Skin epidermis (tissue), 12 donors: ENCODE results near the gene HSDL2.
A peak's percentile ranks its signal among the peaks of the same experiment; 100 is the strongest.

Source experiments
- H3K27ac ChIP-seq, 21 experiments: fragments of 200-600 bp; sonication (generic) in 11 of 21; one replicate each; pipeline ENCODE4 v1.5.0; 2020; ENCODE audit warnings: mild to moderate bottlenecking in 3 of 21, inconsistent platforms in 2 of 21, moderate library complexity in 2 of 21
- H3K4me3 ChIP-seq, 7 experiments: fragments of 200-600 bp; sonication (generic) in 2 of 7; one replicate each; pipeline ENCODE4 v1.5.0; 2020; ENCODE audit warnings: inconsistent platforms in 2 of 7, mild to moderate bottlenecking in 2 of 7, moderate library complexity in 1 of 7

HSDL2 gene

DNA sequence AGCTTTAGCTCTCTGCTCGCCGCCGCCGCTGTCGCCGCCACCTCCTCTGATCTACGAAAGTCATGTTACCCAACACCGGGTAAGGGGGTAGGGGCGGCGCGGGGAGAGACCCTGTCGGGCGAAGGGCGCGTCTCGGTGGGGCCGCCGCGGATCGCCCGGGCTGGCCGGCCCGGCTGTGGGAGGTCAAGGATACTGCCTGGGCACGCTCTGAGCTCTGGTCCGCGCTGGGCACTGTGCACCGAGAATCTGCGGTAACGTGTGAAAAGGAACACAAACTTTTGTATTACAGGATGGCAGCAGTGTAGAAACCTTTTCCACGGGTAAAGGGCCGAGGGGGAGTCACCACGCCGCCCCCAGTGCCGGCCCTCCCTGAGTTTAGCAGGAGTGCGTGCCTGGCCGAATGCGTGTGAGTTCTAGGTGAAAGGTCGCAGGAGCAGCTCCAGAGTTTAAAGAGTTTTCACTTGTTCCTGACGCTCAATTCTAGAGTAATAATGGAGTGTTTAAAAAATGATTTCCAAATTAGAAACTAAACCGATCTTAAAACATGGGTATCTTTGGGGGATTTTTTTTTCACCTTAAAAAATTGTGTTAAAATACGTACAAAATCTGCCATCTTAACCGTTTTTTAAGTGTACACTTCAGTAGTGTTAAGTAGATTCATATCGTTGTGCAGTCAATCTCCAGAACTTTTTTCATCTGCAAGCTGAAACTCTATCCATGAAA is at the start of gene HSDL2:
HSDL2 (plus strand) TSS at position 7 of the 723 bp plus-strand sequence; CDS start at position 63, 56 bp downstream.
- Histone ChIP-seq H3K27ac (peak within 1 kb of the TSS; percentile 76 to 98 (median 94)), H3K4me3 (peak within 1 kb of the TSS; percentile 58 to 91 (median 70))

DNA sequence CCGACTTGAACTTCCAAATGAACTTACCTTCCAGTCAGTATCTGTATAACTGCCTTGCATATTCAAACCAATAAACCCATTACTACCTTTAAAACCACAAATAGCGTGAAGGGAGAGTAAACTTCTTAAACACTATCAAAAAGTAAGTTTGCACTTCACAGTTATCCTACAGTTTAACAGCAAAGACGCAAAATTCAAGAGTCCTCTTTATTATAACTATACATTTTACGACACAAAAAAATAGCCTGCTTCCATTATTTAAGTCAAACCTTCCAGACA is 48.3 kb upstream of the HSDL2 start:
- Histone ChIP-seq H3K27ac (peak overlapping the region in 8 of 21 experiments; percentile 18 to 100 (median 52)), H3K4me3 (peak overlapping the region in 6 of 7 experiments; percentile 81 to 100 (median 88))

DNA sequence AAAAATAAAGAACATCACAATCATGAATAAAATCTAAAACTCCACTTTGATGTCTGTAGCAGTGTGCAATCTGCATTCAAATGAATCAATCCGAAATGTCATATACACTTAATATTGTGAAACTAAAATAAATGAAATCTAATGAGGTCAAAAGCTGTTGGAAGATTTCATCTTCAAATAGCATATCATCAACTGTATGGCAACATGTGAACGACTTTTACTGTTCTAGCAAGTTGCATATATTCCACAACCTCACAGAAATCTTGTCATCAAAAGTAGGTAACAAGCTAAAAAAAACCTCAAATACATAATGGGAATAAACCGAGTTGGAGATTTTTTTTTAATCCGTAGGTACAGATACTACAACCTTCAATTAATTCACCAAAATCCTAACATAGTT is 47.7 kb upstream of the HSDL2 start:
- peak overlapping the region; percentile 81 to 100 (median 92) for H3K4me3 ChIP-seq

DNA sequence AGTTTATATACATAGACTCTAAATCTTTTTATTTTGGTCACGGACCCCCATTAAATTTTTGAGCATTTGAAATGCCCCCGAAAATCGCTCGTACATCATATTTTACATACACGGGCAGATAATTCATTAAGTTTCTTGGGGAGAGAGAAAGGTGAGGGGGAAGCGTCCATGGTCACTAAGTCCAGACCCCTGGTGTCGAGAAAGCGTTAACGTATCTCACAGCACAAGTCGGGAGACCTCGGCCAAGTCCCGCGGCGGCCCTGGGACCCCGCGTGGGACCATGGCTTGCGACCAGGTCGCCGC is 47.3 kb upstream of the HSDL2 start:
- H3K27ac ChIP-seq, result peak overlapping the region; percentile 96 to 100 (median 99)
- peak overlapping the region; percentile 81 to 100 (median 92) for H3K4me3 ChIP-seq

More for the DNA sequence above, 47.7 kb upstream of the HSDL2 start:
- H3K27ac ChIP-seq, result peak overlapping the region in 18 of 21 experiments; percentile 96 to 100 (median 99)

DNA sequence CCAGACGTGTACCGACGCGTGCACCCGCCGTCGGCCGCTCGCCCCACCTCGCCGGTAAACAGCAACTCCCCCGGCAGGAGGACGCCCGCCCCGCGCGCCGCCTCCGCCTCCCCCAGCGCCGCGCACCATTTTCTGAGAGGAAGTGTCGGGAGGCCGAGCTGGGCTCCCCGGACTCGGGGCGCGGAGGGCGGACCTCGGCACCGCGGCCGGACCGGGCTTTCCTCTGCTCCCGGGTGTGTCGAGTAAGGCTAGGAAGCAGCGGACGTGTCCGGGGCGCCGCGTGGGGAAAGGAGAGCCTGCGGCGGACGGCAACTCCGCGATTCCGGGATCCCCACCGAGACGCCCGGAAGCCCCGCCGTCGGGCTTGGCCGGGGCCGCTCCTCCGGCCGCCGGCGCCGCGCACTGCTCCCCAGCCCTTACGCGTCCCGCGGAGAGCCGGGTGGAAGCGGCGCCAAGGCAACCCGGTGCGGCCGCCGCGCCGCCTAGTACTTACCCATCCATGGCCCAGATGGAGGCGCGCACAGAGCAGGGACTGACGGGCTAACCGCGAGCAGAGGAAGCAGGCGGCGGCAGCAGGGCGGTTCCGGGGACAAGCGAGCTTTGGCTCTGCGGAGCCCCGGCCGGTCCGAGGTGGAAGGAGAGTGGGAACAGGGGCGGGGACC is 46.8 kb upstream of the HSDL2 start, which contains the start of gene PTBP3:
PTBP3 (minus strand) TSS at position 643 of the 662 bp plus-strand sequence. CDS start 35,754 bp downstream, outside the sequence.
- Histone ChIP-seq H3K4me3 (peak within 1 kb of the TSS; percentile 81 to 100 (median 92)), H3K27ac (peak within 1 kb of the TSS; percentile 96 to 100 (median 99))

DNA sequence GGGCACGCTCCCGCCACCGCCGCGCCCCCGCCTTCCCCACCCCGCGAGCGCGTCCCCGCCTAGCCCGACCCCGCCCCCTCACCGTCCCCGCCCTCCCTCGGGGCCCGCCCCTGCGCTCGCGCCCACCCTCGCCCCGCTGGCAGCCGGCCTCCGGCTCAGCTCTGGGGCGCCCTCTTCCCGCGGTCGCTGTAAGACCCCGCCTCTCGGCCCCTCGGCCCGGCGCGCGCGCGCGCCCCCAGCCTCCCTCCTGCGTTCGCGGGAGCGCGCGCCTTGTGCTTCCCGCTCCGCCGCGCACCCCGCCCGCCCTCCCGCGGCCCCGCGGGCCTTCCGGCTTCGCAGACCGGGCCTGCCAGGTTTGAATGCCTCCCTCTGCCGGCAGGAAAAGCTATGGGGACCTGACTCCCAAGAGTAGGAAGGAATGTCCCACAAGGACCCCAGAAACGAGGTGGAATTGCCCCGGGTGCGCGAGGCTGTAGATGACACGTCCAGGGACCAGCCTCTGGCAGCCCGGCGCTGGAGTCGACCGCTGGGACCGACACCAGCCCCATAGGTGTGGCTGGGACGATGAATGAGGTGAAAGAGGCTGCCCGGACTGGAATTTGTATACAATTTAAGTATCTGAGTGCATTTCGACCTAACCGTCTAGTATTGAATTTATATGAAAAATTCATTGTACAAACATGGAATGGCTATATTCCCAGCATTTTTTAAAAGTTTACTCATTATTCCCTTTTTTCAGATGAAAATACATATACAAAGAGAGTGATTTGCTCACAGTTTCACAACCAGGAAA is 46.1 kb upstream of the HSDL2 start:
- Histone ChIP-seq H3K27ac (peak overlapping the region; percentile 96 to 100 (median 99)), H3K4me3 (peak overlapping the region; percentile 81 to 100 (median 92))

DNA sequence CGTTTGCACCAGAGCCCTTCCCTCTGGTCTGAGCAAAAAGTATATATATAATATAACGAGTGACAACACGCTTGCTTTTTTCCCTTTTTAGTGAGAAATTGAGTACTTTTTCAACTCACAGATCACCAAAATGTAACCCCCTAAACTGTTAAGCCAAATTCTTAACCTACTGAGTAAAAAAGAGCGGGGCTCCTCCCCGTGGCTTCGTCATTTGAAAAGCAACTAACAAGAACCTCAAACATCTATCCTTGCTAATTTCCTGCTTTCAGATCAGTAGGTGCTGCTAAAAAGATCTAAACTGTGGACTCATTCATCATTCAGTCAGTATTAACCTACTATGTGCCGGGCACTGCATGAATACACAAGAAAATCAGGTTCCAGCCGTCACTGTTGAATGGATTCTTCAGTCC is 45.5 kb upstream of the HSDL2 start:
- Histone ChIP-seq H3K27ac (peak overlapping the region in 20 of 21 experiments; percentile 85 to 100 (median 99)), H3K4me3 (peak overlapping the region; percentile 81 to 100 (median 92))

DNA sequence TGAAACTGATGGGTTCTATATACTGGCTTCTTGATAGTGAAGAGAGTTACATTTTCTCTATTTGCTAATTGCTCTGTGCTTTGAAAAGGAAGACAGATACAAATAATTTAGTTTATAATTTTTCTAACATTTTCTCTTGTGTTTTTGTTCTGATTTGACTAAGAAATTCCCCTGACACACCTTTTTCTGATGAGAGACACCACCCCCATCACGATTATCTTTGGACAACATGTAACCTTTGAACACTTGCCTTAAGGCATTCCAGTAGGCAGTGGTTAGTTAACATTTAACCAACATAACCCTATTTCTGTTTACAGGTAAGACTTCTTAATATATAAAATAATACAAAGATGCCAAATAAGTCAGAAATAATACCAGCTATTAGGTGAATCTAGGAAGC is 42.4 kb upstream of the HSDL2 start:
- H3K27ac ChIP-seq, result no peak overlapping the region

DNA sequence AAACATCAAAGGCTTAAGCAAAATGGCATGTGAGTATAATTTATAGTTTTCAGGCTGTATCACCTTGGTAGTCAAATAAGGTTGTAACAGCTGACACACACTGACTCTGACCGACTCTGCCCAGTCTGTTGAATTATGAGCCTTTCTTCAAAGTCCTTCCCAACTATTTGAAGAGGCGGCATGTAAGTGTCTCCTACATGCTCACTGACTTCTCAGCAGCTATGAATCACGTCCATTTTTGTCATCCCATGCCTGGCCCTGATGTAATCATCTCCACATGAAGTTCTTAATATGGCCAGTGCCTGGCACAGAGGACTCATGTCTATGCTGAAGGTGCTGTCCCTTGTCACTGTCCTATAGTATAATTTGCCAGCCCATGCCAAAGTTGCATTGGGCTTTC is 41.3 kb upstream of the HSDL2 start:
- Histone ChIP-seq H3K4me3 (no peak overlapping the region), H3K27ac (no peak overlapping the region)

More for the DNA sequence above, 42.4 kb upstream of the HSDL2 start:
- H3K4me3 ChIP-seq, result no peak overlapping the region

DNA sequence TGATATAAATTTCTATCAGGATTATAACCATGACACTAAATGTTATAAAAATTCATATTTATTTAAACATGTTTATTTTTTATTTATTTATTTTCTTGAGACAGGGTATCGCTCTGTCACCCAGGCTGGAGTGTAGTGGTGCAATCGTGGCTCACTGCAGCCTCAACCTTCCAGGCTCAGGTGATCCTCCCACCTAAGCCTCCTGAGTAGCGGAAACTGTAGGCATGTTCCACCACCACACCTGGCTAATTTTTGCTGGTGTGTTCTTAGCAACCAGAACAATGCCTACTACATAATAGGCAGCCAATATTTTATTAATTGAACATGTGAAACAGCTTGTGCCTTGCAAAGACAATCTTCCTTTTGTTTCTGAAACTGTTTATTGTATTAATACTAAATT is 40.0 kb upstream of the HSDL2 start:
- H3K4me3 ChIP-seq, result no peak overlapping the region
- H3K27ac ChIP-seq, result no peak overlapping the region

DNA sequence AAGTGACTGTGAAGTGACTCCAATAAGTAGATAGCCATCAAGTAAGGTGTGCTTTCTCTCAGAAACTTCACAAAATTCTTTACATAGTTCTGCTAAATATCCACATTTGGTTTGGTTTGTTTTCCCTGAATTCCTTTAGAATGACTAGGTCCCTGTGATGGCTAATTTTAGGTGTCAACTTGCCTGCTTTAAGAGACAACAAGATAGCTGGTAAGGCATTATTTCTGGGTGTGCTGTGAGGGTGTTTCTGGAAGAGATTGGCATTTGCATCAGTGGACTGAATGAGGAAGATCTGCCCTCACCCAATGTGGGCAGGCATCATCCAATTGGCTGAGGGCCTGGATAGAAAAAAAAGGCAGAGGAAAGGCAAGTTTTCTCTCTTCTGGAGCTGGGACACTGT is 38.2 kb upstream of the HSDL2 start:
- H3K27ac ChIP-seq, result no peak overlapping the region
- no peak overlapping the region for H3K4me3 ChIP-seq

DNA sequence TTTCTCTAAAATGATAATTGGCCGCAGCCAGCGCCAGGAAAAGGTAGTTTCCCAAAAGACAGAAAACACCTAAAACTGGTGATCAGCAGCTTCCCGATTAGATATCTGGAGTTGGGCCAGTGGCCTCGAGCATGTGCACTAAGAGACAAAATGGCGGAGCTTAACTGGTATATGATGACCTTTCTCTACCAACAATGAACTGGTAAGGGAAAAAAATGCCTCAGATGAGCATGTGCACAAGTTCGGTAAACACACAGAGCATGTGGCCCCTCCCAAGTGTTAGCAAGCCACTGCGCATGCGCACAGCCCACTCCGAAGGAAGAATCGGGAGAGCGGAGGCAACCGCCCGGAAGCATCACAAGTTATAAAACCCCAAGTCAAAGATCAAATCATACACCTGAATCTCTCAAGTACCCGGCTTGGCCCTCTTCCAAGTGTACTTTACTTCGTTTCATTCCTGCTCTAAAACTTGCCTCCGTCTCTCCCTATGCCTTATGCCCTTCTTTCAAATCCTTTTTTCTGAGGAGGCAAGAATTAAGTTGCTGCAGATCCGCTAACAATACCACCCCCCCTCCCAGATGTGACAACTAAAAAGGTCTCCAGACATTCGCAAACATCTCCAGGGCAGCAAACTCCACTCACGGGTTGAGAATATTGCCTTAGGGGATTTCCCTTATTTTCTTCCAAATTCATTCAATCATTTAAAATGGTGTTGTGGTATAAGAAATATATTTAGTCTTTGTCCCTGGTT is 31.5 kb upstream of the HSDL2 start:
- Histone ChIP-seq H3K27ac (peak overlapping the region in 13 of 21 experiments; percentile 4 to 67 (median 47)), H3K4me3 (peak overlapping the region; percentile 19 to 46 (median 30))

DNA sequence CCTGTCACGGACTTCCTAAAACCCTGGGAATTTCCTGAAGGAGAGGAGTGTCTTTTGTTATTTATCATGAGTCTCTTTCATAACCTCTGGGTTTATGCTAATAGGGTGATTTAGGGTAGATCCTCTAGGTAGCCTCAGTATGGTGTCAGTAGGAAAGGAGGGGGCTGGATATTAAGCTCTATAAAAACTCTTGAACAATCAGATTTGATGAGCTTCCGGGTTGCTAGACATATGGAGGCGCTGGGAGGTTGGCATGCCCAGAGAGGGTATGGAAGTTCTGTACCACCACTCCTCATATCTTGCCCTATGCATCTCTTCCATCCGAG is 30.9 kb upstream of the HSDL2 start:
- Histone ChIP-seq H3K27ac (peak overlapping the region in 10 of 21 experiments; percentile 5 to 67 (median 50)), H3K4me3 (peak overlapping the region in 6 of 7 experiments; percentile 19 to 46 (median 28))

DNA sequence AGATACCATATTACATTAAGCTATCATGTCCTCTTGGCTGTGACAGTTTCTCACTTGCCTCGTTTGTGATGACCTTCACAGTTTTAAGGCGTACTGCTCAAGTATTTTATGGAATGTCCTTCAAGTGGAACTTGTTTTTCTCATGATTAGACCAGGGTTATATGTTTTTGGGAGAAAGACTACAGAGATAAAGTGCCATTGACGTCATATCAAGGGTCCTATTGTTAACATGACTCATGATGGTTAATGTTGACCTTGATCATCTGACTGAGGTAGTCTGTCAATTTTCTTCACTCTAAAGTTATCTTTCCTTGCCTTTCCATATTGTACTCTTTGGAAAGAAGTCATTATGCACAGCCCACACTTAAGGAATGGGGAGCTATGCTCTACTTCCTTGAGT is 28.7 kb upstream of the HSDL2 start:
- Histone ChIP-seq H3K4me3 (no peak overlapping the region), H3K27ac (no peak overlapping the region)

DNA sequence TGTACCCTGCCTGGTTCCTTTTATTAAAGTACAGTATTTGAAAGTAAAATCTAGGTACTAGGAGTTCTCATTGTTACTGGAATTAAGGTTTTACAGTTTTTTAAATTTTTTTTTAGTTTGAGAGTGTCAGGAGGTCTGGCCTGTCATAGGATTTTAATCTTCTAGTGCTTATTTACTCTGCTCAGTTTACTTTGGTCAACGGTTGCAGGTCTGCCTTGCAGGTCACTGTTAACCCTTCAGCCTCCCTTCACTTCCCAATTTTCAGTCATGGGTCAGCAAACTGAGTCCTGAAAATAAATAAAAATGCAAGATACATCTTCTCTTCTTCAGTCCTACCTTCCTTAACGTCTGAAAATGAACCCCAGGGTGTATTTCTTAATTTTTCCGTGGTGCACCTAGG is 27.7 kb upstream of the HSDL2 start:
- no peak overlapping the region for H3K4me3 ChIP-seq
- H3K27ac ChIP-seq, result no peak overlapping the region

DNA sequence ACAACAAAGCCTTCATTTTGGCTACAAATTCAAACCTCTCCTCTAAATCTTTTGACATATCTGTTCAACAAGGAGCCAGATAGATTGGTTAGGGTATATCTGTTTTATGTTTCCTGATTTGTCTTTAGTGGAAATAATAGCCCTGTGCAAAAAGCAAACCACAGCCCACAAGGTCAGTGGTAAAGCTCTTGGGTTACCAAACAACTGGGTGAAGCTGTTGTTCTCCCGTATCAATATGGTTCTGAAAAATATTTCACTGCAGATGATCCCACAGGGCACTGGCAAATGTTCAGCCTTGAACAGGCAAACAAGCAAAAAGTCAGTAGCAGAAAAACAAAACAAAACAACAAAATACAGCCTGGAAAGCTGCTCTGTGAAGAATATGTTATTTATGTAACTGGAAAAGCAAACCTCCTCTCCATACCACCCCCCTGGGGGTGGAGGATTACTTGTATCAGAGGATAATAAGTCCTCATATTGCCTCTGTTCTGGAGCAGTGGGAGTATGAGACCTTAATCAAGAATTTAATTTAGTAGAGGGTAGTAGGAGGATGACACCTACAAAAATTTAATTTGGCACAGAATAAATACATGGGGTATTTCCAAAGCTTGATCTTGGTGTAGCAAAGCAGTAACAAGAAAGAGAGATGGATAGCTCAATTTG is 25.7 kb upstream of the HSDL2 start:
- Histone ChIP-seq H3K4me3 (no peak overlapping the region), H3K27ac (no peak overlapping the region)

DNA sequence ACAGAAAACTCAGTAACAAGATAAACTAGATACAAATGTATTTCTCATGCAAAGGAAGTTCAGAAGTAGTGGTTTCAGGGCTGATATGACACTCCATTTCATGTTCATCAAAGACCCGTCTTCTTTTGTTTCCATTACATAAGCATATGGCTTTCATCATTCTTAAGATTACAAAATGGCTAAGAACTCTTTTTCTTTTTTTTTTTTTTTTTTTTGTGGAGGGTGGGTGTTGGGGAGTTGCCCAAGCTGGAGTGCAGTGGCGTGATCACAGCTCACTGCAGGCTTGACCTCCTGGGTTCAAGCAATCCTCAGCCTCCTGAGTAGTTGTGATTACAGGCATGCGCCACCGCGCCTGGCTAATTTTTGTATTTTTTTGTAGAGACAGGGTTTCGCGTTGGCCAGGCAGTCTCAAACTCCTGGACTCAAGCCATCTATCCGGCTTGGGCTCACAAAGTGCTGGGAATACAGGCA is 24.4 kb upstream of the HSDL2 start:
- no peak overlapping the region for H3K27ac ChIP-seq

DNA sequence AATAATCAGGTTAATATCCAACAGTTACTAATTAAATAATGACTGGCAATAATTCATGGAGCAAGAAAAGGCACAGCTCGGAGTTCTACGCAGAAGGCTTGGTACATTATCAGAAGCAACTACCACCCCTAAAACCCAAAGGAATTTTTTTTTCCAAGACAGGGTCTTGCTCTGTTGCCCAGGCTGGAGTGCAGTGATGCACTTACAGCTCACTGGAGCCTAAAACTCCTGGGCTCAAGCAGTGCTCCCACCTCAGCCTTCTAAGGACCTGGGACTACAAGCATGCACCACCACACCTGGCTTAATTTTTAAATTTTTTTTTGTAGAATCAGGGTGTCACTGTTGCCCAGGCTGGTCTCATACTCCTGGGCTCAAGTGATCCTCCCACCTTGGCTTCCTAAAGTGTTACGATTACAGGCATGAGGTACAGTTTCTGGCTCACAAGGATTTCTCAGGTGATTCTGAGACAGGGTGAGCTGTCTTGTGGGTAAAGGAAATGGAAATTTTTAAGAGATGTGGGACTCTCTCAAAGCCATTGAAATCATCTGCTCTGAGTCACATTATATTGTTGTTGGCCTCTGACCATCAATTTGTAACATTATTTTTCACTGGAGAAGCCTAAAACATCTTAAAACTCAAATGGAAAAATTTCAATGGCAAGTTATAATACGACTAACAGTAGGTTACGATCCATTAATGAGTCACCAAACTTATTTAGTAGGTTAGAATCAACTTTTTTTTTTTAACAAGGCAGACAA is 19.7 kb upstream of the HSDL2 start:
- Histone ChIP-seq H3K4me3 (no peak overlapping the region), H3K27ac (no peak overlapping the region)

More for the DNA sequence above, 24.4 kb upstream of the HSDL2 start:
- no peak overlapping the region for H3K4me3 ChIP-seq
